Mesothelial cell of epicardium (in vitro differentiated cells): ENCODE results near the gene TSHR. TPM values are rescaled to one million over a fixed set of nuclear protein-coding genes. Genes with fewer than 3 reads are reported as not detected.
"Not testable (repeated sequence)": the region's sequence is repeated elsewhere in the genome, so short reads cannot be mapped to it uniquely, and the experiment has no call there.

ENCODE experiments used
- DNase-seq, 2 experiments: peaks; one replicate each; pipeline ENCODE4 v3.0.0; 2021; ENCODE audit warnings: low spot score in 2 of 2; ENCODE audit not compliant: unreplicated experiment in 2 of 2
- H3K27ac Mint-ChIP-seq: 2 replicates; pipeline ENCODE4 v1.8.0; 2021; ENCODE audit warnings: mixed read lengths
- H3K27me3 Mint-ChIP-seq: 2 replicates; pipeline ENCODE4 v1.8.0; 2021; ENCODE audit warnings: low read depth, mixed read lengths
- H3K36me3 Mint-ChIP-seq: 2 replicates; pipeline ENCODE4 v1.8.0; 2021; ENCODE audit warnings: mixed read lengths
- H3K4me1 Mint-ChIP-seq: 2 replicates; pipeline ENCODE4 v1.8.0; 2021; ENCODE audit warnings: mixed read lengths
- H3K4me3 Mint-ChIP-seq: 2 replicates; pipeline ENCODE4 v1.8.0; 2021; ENCODE audit warnings: mild to moderate bottlenecking, moderate library complexity, mixed read lengths
- H3K9me3 Mint-ChIP-seq: 2 replicates; pipeline ENCODE4 v1.8.0; 2021; ENCODE audit warnings: mixed read lengths
- total RNA-seq: library from RNA; stranded (reverse); gene quantifications from 3 replicates; pipeline ENCODE4 v1.2.1, GENCODE V29; 2021
- TF ChIP-seq, protein P1 (sequence below): fragments of 200-600 bp; sonication (generic); IDR thresholded peaks from one replicate; pipeline ENCODE4 v1.5.0; 2021; ENCODE audit warnings: antibody characterized with exemption; ENCODE audit not compliant: unreplicated experiment

TSHR gene
- total RNA-seq, 1 donor from 2014 or later: not detected

DNA sequence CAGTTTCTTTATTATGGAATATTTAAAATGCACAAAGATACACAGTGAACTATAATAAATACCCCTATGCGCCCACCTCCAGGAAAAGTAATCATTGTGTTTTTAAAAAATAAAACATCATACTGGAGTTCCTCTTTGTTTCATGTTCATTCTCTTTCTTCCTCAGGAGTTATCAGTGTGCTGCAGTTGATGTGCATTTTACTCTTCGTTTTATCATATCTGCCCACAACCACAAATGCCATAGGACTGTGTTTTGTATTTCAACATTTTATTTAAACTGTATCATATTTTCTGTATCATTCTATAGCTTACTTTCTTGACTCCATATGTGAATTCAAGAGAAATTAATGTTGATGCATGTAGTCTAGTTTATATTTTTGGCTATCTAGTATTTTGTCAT, 53.9 kb downstream of the TSHR start:
- peaks cover 19% of the 10 kb centered on the region for H3K27me3 Mint-ChIP-seq
- DNase-seq: no peak
- no peaks in the 10 kb centered on the region for H3K36me3 Mint-ChIP-seq
- H3K27ac Mint-ChIP-seq: no peak overlapping the region
- no peak overlapping the region for H3K4me3 Mint-ChIP-seq
- H3K9me3 Mint-ChIP-seq: peaks cover 8% of the 10 kb centered on the region
- TF ChIP-seq, protein P1, sequence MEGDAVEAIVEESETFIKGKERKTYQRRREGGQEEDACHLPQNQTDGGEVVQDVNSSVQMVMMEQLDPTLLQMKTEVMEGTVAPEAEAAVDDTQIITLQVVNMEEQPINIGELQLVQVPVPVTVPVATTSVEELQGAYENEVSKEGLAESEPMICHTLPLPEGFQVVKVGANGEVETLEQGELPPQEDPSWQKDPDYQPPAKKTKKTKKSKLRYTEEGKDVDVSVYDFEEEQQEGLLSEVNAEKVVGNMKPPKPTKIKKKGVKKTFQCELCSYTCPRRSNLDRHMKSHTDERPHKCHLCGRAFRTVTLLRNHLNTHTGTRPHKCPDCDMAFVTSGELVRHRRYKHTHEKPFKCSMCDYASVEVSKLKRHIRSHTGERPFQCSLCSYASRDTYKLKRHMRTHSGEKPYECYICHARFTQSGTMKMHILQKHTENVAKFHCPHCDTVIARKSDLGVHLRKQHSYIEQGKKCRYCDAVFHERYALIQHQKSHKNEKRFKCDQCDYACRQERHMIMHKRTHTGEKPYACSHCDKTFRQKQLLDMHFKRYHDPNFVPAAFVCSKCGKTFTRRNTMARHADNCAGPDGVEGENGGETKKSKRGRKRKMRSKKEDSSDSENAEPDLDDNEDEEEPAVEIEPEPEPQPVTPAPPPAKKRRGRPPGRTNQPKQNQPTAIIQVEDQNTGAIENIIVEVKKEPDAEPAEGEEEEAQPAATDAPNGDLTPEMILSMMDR: no peak
- H3K4me1 Mint-ChIP-seq: no peaks in the 10 kb centered on the region

DNA sequence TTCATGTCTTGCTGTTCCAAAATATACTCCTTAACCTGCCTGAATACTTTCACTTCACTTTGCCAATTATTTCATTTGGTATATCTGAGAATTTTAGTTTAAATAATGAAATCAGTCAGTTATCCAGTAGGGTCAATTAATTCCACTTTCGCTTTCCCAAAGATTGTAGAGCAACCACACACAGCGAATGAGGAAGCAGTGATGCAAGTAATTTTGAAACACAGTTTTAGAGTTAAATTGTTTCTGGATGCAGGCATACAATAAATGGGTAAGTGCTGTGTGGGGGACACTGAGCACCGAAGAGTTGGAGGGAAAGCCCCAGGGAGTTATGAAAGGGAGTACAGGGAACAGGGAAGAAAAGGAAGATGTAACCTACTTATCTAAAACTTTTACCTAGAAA, 62.8 kb downstream of the TSHR start:
- Mint-ChIP-seq H3K4me1 (no peaks in the 10 kb centered on the region), H3K27me3 (peaks cover 65% of the 10 kb centered on the region), H3K27ac (no peak overlapping the region), H3K36me3 (no peaks in the 10 kb centered on the region), H3K4me3 (no peak overlapping the region), H3K9me3 (peaks cover 8% of the 10 kb centered on the region)
- TF ChIP-seq, protein P1: no peak
- no peak for DNase-seq

DNA sequence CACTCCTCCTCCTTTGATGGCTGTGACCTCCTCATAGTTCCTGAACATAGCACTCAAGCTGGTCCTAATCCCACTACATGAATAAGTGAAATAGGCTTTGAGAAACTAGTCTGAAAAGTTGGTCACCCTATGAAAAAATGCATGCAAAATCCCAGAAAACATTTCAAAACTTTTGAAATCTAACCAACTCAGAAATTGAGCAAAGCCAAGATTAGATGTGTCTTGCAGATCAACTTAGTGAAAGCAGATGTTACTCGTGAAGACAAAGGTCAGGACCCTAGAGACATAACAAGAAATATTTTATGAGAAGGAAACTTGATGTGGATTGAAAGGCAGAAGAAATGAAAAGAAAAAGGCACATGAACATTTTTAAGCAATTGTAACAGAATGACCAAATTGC, 63.3 kb downstream of the TSHR start:
- Mint-ChIP-seq H3K4me1 (no peaks in the 10 kb centered on the region), H3K9me3 (peaks cover 5% of the 10 kb centered on the region), H3K27me3 (peaks cover 65% of the 10 kb centered on the region), H3K27ac (no peak overlapping the region), H3K4me3 (no peak overlapping the region), H3K36me3 (no peaks in the 10 kb centered on the region)
- TF ChIP-seq, protein P1: no peak
- DNase-seq: no peak

- H3K27ac Mint-ChIP-seq, H3K9me3 Mint-ChIP-seq: not testable (repeated sequence)
Observed at GRCh38 chr14:81019113-81019512, 63.7 kb downstream of the TSHR start.

DNA sequence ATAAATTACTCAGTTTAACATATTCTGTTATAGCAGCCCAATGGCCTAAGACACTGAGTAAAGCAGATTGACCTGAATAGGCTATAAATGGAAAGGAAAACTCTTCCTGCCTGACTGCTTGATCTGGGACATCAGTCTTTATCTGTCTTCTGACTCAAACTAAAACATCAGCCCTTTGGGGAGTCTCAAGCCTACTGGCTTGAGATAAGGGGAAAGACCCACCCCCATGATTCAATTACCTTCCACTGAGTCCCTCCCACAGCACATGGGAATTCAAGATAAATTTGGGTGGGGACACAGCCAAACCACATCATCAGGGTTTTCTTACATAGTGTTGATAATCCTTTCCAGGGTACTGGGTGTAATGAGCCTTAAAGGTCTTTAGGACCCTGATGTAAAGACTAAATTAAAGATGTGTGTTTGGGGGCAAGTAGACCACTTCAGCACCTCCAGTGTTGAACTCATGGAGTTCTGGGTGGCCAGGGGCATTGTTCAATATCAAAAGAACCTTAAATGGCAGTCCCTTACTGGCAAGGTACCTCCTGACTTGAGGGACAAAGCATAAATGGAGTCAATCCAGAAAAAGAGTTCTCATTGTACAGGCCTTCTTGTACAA, 67.8 kb downstream of the TSHR start:
- H3K4me1 Mint-ChIP-seq: peaks cover 4% of the 10 kb centered on the region
- peaks cover 66% of the 10 kb centered on the region for H3K27me3 Mint-ChIP-seq
- no peaks in the 10 kb centered on the region for H3K9me3 Mint-ChIP-seq
- no peaks in the 10 kb centered on the region for H3K36me3 Mint-ChIP-seq
- TF ChIP-seq, protein P1: no peak
- no peak overlapping the region for H3K27ac Mint-ChIP-seq
- no peak for DNase-seq
- H3K4me3 Mint-ChIP-seq: no peak overlapping the region

More at GRCh38 chr14:81019113-81019512, 63.7 kb downstream of the TSHR start:
- peaks cover 63% of the 10 kb centered on the region for H3K27me3 Mint-ChIP-seq
- H3K36me3 Mint-ChIP-seq, H3K4me1 Mint-ChIP-seq, H3K4me3 Mint-ChIP-seq, DNase-seq: not testable (repeated sequence)

DNA sequence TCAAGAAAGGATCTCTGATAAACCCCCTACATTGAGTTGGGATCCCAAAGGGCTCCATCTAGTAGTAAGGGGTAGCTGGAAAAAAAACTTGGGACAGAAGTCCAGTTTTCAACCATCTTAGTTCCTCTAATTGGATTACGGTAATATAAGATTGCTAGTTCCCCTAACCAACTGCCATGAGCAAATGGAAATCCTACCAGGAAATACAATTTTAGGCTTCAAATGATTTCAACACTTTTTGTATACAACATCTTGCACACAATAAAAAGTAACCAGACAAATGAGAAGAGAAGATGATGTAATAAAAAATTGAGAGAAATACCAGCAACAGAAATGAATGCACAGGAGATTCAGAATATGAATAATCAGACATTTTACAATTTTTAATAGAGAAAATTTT, 73.0 kb downstream of the TSHR start:
- H3K27ac Mint-ChIP-seq: no peak overlapping the region
- TF ChIP-seq, protein P1: no peak
- peaks cover 4% of the 10 kb centered on the region for H3K4me1 Mint-ChIP-seq
- no peaks in the 10 kb centered on the region for H3K9me3 Mint-ChIP-seq
- no peak for DNase-seq
- H3K36me3 Mint-ChIP-seq: no peaks in the 10 kb centered on the region
- peaks cover 60% of the 10 kb centered on the region for H3K27me3 Mint-ChIP-seq
- H3K4me3 Mint-ChIP-seq: no peak overlapping the region
